Measurements from ENCODE around the gene FAIM2.

GRCh38 chr12:49920915-49921286 lies 17.2 kb upstream of the FAIM2 start:
- TF ChIP-seq CTCF (conservative IDR thresholded peaks at IDR 0.05 in 1 of 2, IDR thresholded peaks at IDR 0.05 in 1 of 2; ENCODE audit: low read depth in 1 of 2, low read length in 2 of 2) (no peak), EZH2 (IDR thresholded peaks at IDR 0.05; ENCODE audit: low read length, missing control alignments) (no peak)

Measured in fibroblast of lung (primary cell).